Left ventricle myocardium inferior (tissue), 1 donor: Measurements from ENCODE around the gene TNFAIP2. TPM values are rescaled to one million over a fixed set of nuclear protein-coding genes. Genes with fewer than 3 reads are reported as not detected.
A peak's percentile ranks its signal among the peaks of the same experiment; 100 is the strongest.

Experiments
- DNase-seq: peaks from one replicate; pipeline ENCODE4 v3.0.0-alpha.2; 2020
- H3K27ac ChIP-seq: fragments of 200-600 bp; replicated peaks from 2 replicates; pipeline ENCODE4 v1.8.0; 2021
- H3K27me3 ChIP-seq: fragments of 200-600 bp; 2 replicates; pipeline ENCODE4 v1.8.0; 2021; ENCODE audit warnings: low read depth
- H3K36me3 ChIP-seq: fragments of 200-600 bp; 2 replicates; pipeline ENCODE4 v1.8.0; 2021
- H3K4me1 ChIP-seq: fragments of 200-600 bp; 2 replicates; pipeline ENCODE4 v1.8.0; 2021
- H3K4me3 ChIP-seq: fragments of 200-600 bp; 2 replicates; pipeline ENCODE4 v1.8.0; 2021; ENCODE audit warnings: mild to moderate bottlenecking, moderate library complexity
- H3K9me3 ChIP-seq: fragments of 200-600 bp; replicated peaks from 2 replicates; pipeline ENCODE4 v1.8.0; 2021
- CTCF ChIP-seq: fragments of 200-600 bp; IDR thresholded peaks from 2 replicates; pipeline ENCODE4 v1.8.0; 2021; ENCODE audit warnings: antibody characterized with exemption, mild to moderate bottlenecking, borderline replicate concordance
- intact Hi-C: fragments of 100-400 bp; cut with micrococcal nuclease; formaldehyde crosslinking; loops from one replicate; pipeline ENCODE4 v1.11.0; 2022
- total RNA-seq: library from RNA; stranded (reverse); fragmentation: NEBNext Ultra II Directional; extraction: Animal tissue kit (Norgen Biotek cat#: 25700); gene quantifications from one replicate; pipeline ENCODE4 v1.2.1, GENCODE V29; 2021
- donor health status: DM: no; HTN: yes; CAD: no; lungs with severe emphysema.

Gene TNFAIP2
- total RNA-seq, 1 donor from 2014 or later = 40.1 TPM

GRCh38 chr14:103140316-103141109 lies 17.3 kb downstream of the TNFAIP2 start:
- Histone ChIP-seq H3K4me3 (no peak overlapping the region), H3K9me3 (no peaks in the 10 kb centered on the region), H3K27ac (no peak overlapping the region), H3K27me3 (peaks cover 32% of the 10 kb centered on the region), H3K4me1 (peaks cover 33% of the 10 kb centered on the region), H3K36me3 (peaks cover 5% of the 10 kb centered on the region)
- intact Hi-C loops = no loop called here
- no peak for DNase-seq
- no peak for TF ChIP-seq CTCF

DNA sequence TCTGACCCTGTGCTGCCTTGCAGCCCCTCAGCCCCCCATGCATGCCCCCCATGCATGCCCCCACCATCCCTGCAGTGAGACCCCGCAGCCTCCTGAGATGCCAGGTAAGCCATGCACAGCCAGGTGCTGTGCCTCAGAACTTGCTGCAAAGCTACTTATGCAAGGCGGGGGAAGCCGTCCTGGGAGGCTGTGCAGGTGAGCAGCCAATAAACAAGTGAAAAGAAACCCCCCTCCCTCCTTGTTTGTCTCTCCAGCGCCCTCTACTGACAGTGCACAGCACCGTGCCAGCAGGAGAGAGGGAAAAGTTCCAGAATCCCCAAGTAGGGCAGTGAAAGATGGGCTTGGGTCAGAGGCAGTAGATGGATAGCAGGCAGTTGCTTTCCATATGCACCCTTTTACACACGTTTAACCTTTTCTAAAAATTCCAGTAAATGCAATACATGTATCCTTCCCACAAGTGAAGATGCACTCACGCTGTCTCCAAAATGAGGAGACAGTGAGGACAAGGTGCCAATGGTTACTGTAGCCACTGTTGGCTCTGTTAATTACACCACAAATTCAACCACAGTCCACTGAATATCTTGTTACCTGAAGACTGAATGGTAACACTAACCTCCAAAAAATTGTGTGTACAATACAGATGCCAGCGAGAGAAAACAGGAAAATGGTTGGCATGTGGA lies 18.0 kb downstream of the TNFAIP2 start:
- Histone ChIP-seq H3K9me3 (no peaks in the 10 kb centered on the region), H3K36me3 (no peaks in the 10 kb centered on the region), H3K27ac (no peak overlapping the region), H3K4me3 (no peak overlapping the region), H3K27me3 (peaks cover 39% of the 10 kb centered on the region), H3K4me1 (peaks cover 32% of the 10 kb centered on the region)
- TF ChIP-seq CTCF = peak; percentile 72
- intact Hi-C loops = no loop called here
- DNase-seq = no peak

GRCh38 chr14:103142026-103142425 lies 18.8 kb downstream of the TNFAIP2 start:
- Histone ChIP-seq H3K4me1 (peaks cover 24% of the 10 kb centered on the region), H3K27me3 (peaks cover 40% of the 10 kb centered on the region), H3K4me3 (no peak overlapping the region), H3K36me3 (no peaks in the 10 kb centered on the region), H3K9me3 (no peaks in the 10 kb centered on the region), H3K27ac (no peak overlapping the region)
- TF ChIP-seq CTCF = no peak
- intact Hi-C loops = no loop called here
- DNase-seq = no peak

- Histone ChIP-seq H3K4me1 (peaks cover 16% of the 10 kb centered on the region), H3K36me3 (no peaks in the 10 kb centered on the region), H3K27ac (no peak overlapping the region), H3K9me3 (no peaks in the 10 kb centered on the region), H3K27me3 (peaks cover 40% of the 10 kb centered on the region), H3K4me3 (no peak overlapping the region)
- TF ChIP-seq CTCF = no peak
- intact Hi-C loops = no loop called here
- no peak for DNase-seq
These were observed 19.6 kb downstream of the TNFAIP2 start for GRCh38 chr14:103142721-103143302.

GRCh38 chr14:103143506-103143905 lies 20.2 kb downstream of the TNFAIP2 start:
- Histone ChIP-seq H3K27me3 (peaks cover 40% of the 10 kb centered on the region), H3K9me3 (no peaks in the 10 kb centered on the region)
- intact Hi-C loops = no loop called here

More at GRCh38 chr14:103143506-103143905, 20.2 kb downstream of the TNFAIP2 start:
- H3K27ac ChIP-seq = no peak overlapping the region
- H3K36me3 ChIP-seq = no peaks in the 10 kb centered on the region
- TF ChIP-seq CTCF = no peak
- DNase-seq = no peak
- peaks cover 9% of the 10 kb centered on the region for H3K4me1 ChIP-seq
- H3K4me3 ChIP-seq = no peak overlapping the region
